IPS DF 6.9 (cell line): ENCODE data around the gene PLEKHM3.

Source experiments
- DNase-seq: peaks from one replicate; pipeline ENCODE4 v3.0.0-alpha.2; 2013; ENCODE audit warnings: low read depth, low spot score
- H3K27ac ChIP-seq: one replicate; pipeline ENCODE4 v1.5.1; 2013; ENCODE audit warnings: low read length, control low read depth
- H3K27me3 ChIP-seq: 2 replicates; pipeline ENCODE4 v1.6.1; 2013; ENCODE audit warnings: mild to moderate bottlenecking, low read length; ENCODE audit not compliant: control insufficient read depth, insufficient read depth
- H3K36me3 ChIP-seq: 2 replicates; pipeline ENCODE4 v1.6.1; 2013; ENCODE audit warnings: low read length; ENCODE audit not compliant: control insufficient read depth, insufficient read depth
- H3K4me1 ChIP-seq: 2 replicates; pipeline ENCODE4 v1.6.1; 2013; ENCODE audit warnings: low read length; ENCODE audit not compliant: control insufficient read depth, insufficient read depth
- H3K4me3 ChIP-seq: 2 replicates; pipeline ENCODE4 v1.5.1; 2013; ENCODE audit warnings: mild to moderate bottlenecking, low read length
- H3K9me3 ChIP-seq: 2 replicates; pipeline ENCODE4 v1.6.1; 2013; ENCODE audit warnings: low read length, inconsistent platforms; ENCODE audit not compliant: control insufficient read depth, insufficient read depth
- WGBS: extraction: QIAGEN DNeasy Blood & Tissue Kit; methylation state at CpG from one replicate; pipeline ENCODE4 v1.1.7; 2013; ENCODE audit warnings: mixed read lengths, missing lambda C conversion rate; ENCODE audit not compliant: insufficient read length, insufficient coverage; 5-methylcytosine and 5-hydroxymethylcytosine counted together

The PLEKHM3 gene

GRCh38 chr2:207902821-207903220, 122.5 kb downstream of the PLEKHM3 start:
- no CpG with 5 or more reads among the region's 2 CpGs for WGBS
- H3K9me3 ChIP-seq = no peaks in the 10 kb centered on the region

DNA sequence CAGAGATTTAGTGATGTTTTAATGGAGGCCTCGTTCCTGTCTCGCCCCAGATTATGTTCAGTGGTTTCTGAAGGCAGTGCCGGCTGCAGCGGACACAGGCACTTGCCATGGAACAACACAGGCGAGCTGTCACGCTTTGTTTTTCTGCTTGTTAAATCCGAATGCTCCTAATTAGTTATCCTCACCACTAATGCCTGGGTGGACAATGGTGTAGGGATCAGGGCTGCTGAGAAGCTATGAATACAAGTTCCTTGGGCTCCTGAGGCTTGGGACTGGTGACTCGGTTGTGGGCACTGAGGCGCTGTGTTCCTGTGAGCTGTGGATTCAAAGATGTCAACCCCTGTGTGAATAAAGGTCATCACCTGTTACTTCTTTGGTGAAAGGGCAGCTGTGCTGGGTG, 123.5 kb downstream of the PLEKHM3 start:
- WGBS = no CpG with 5 or more reads among the region's 9 CpGs
- Histone ChIP-seq H3K4me3 (no peak overlapping the region), H3K27ac (no peak overlapping the region), H3K36me3 (no peaks in the 10 kb centered on the region), H3K9me3 (no peaks in the 10 kb centered on the region), H3K4me1 (peaks cover 5% of the 10 kb centered on the region; the same call in 1 of the 2 replicates), H3K27me3 (no peaks in the 10 kb centered on the region)
- no peak for DNase-seq

More at GRCh38 chr2:207902821-207903220, 122.5 kb downstream of the PLEKHM3 start:
- H3K27me3 ChIP-seq = no peaks in the 10 kb centered on the region
- no peak overlapping the region for H3K4me3 ChIP-seq
- no peak for DNase-seq
- H3K36me3 ChIP-seq = no peaks in the 10 kb centered on the region
- H3K27ac ChIP-seq = no peak overlapping the region
- H3K4me1 ChIP-seq = 0 out of 2 replicates have a peak, but pooled peaks cover under 1% of the 10 kb centered on the region

DNA sequence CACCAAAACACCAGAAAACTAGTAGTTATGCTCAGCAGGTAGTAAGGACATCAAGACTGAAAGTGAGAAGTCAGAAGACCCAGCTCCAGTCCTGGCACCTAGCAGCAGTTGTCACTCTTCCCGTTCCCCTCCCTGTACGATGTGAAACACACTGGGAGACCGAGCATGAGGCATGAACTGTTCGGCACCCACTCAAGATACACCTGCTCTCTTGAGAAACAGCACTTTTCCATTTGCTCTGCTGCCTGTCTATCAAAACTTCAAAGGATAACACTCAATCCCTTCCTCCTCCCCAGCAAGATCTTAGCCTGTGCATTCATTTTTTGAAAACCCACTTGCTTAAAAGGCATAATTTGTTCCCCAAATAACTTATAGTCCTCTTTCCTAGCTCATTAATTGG, 123.9 kb downstream of the PLEKHM3 start:
- H3K4me3 ChIP-seq = no peak overlapping the region
- no peaks in the 10 kb centered on the region for H3K9me3 ChIP-seq
- no peak for DNase-seq
- no peaks in the 10 kb centered on the region for H3K27me3 ChIP-seq
- WGBS = no CpG with 5 or more reads among the region's 4 CpGs
- H3K4me1 ChIP-seq = peaks cover 7% of the 10 kb centered on the region; the same call in 1 of the 2 replicates
- no peak overlapping the region for H3K27ac ChIP-seq
- H3K36me3 ChIP-seq = no peaks in the 10 kb centered on the region

- no peaks in the 10 kb centered on the region for H3K36me3 ChIP-seq
- H3K9me3 ChIP-seq = no peaks in the 10 kb centered on the region
- DNase-seq = no peak
- H3K27ac ChIP-seq = no peak overlapping the region
- no peak overlapping the region for H3K4me3 ChIP-seq
- H3K4me1 ChIP-seq = peaks cover 9% of the 10 kb centered on the region; the same call in 1 of the 2 replicates
- no peaks in the 10 kb centered on the region for H3K27me3 ChIP-seq
- WGBS = no CpG with 5 or more reads among the region's 8 CpGs
Measured at GRCh38 chr2:207898354-207898695, 127.0 kb downstream of the PLEKHM3 start.

DNA sequence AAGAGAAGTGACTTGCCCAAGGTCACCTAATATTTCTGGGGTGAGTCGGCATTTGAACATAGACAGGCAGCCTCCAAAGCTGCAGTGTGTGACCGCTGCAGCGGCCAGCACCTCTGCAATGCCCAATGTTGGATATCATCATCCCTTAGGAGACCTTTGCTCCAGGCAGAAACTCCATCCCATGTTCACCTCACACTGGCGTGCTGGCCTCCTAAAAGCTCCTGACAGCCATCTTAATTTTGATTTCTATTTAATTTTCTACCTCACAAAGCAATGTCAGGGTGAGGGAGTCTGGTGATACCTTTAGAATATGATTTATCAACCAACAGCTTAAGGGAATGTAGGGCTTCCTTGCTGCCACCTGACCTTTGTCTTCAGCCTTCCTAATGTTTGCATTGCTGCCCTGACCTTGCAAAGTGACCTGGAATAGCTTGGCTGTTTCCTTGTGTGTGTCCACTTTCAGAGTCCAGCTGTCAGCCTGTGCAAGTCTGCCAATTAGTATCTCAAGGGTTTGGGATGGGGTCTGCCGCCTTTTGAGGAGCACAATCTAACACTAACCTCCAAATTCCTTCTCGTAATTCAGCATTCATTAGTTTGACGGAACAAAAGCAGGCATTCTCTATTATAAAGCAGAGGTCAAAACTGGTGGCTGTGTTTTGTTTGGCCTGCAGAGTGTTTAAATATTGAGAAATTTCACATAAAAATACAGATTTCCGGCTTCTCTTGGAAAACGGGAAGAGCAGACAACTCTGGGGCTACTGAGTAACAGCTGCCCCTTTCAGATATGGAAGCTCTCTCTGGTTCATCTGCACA, 127.6 kb downstream of the PLEKHM3 start:
- no peaks in the 10 kb centered on the region for H3K9me3 ChIP-seq
- no peaks in the 10 kb centered on the region for H3K27me3 ChIP-seq
- no peaks in the 10 kb centered on the region for H3K36me3 ChIP-seq
- no peak for DNase-seq
- no peak overlapping the region for H3K4me3 ChIP-seq
- H3K4me1 ChIP-seq = peaks cover 9% of the 10 kb centered on the region; the same call in 1 of the 2 replicates
- WGBS = no CpG with 5 or more reads among the region's 9 CpGs
- no peak overlapping the region for H3K27ac ChIP-seq

DNA sequence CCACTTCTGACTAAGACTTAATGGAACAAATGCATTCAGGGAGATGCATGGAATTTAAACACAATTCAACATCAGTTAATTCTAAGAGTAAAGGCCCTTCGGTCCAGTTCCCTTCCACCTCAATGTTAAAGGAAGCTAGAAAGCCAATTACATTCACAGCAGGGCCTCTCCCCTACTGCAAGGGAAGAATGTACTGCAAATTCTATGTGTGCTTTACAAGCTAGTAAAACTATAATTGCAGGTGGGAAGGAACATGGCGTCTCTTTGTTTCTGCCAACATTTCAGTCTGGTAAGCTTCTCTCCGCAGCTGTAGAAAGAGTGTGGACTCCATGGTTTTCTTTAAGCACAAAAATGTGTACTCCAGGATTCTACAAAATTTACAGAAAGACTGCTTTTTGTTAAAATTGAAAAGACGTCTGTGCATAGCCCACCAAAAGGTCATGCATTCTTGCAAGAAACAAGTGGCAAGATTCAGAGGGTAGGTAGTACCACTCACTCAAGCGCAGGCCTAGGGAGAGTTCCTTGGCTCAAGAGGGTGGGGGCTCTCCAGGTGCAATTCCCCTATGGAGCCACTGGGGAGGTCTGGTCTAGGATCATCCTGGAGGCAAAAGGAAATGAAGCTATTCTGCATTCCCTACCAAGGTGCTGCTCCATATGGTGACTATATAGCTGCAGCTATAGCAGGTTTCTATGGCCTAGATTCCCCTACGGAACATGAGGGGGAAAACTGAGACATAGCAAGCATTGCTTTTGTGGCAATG, 128.6 kb downstream of the PLEKHM3 start:
- WGBS = no CpG with 5 or more reads among the region's 6 CpGs
- H3K27ac ChIP-seq = no peak overlapping the region
- DNase-seq = peak; percentile 63

GRCh38 chr2:207895274-207895860, 130.0 kb downstream of the PLEKHM3 start:
- DNase-seq = no peak
- Histone ChIP-seq H3K4me1 (peaks cover 10% of the 10 kb centered on the region; the same call in 1 of the 2 replicates), H3K27me3 (no peaks in the 10 kb centered on the region), H3K36me3 (no peaks in the 10 kb centered on the region), H3K27ac (no peak overlapping the region), H3K9me3 (no peaks in the 10 kb centered on the region), H3K4me3 (no peak overlapping the region)
- no CpG with 5 or more reads among the region's 5 CpGs for WGBS

More for the DNA sequence above, 128.6 kb downstream of the PLEKHM3 start:
- H3K27me3 ChIP-seq = no peaks in the 10 kb centered on the region
- peaks cover 10% of the 10 kb centered on the region; the same call in 1 of the 2 replicates for H3K4me1 ChIP-seq
- H3K9me3 ChIP-seq = no peaks in the 10 kb centered on the region
- H3K4me3 ChIP-seq = no peak overlapping the region
- no peaks in the 10 kb centered on the region for H3K36me3 ChIP-seq

DNA sequence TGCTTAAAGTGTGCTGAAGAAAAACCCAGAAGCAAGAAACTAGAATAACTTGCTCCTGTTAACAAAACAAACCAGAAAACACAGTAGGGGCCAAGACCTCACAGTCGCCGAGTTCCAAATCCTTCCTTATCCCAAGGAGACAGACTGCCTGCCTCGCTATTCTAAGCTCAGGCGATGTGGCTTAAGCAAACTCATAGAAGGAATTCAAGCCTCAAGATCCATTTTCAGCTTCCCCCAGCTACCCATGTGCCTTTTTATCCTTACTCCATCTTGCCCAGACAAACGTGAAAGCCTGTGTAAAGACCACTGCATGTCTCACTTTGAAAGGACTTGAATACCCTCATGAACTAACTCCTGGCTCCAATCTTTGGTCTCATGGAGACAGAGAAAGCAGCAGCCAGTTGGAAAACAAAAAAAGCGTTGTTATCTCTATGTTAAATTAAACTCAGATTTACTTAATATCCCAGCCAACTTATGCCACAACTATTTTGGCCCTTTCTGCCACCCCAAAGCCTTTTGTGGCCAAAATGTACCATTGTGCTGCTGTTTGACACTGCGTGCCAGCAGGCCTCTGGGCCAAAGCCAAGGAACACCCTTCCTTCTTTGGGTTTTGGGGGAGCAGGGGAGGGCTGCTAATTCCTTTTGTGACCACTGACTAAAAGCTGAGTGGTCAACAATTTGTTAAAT, 132.5 kb downstream of the PLEKHM3 start:
- DNase-seq = no peak
- Histone ChIP-seq H3K27me3 (no peaks in the 10 kb centered on the region), H3K4me1 (peaks cover 11% of the 10 kb centered on the region; the same call in 1 of the 2 replicates), H3K27ac (no peak overlapping the region), H3K4me3 (no peak overlapping the region), H3K36me3 (no peaks in the 10 kb centered on the region), H3K9me3 (no peaks in the 10 kb centered on the region)
- no CpG with 5 or more reads among the region's 7 CpGs for WGBS

- Histone ChIP-seq H3K27ac (no peak overlapping the region), H3K4me1 (peaks cover 5% of the 10 kb centered on the region; the same call in 1 of the 2 replicates), H3K4me3 (no peak overlapping the region), H3K27me3 (no peaks in the 10 kb centered on the region), H3K36me3 (no peaks in the 10 kb centered on the region), H3K9me3 (no peaks in the 10 kb centered on the region)
- no peak for DNase-seq
- no CpG with 5 or more reads among the region's 4 CpGs for WGBS
Measured at GRCh38 chr2:207891086-207891844, 134.1 kb downstream of the PLEKHM3 start.
